ENCODE data around the gene LNPEP.

- TF ChIP-seq CTCF (IDR thresholded peaks at IDR 0.05; ENCODE audit: borderline replicate concordance, extremely low read depth, low read length, poor library complexity, severe bottlenecking) (no peak), EZH2 (IDR thresholded peaks at IDR 0.05; ENCODE audit: borderline replicate concordance, low read depth, low read length, severe bottlenecking) (no peak)
Measured at GRCh38 chr5:97075649-97076048, 139.8 kb downstream of the LNPEP start.
